Muscle of leg (tissue), 11 donors: ENCODE data around the gene GRID1. TPM values are rescaled to one million over a fixed set of nuclear protein-coding genes. Genes with fewer than 3 reads are reported as not detected.
A peak's percentile ranks its signal among the peaks of the same experiment; 100 is the strongest.

ENCODE experiments used
- DNase-seq: peaks from one replicate; pipeline ENCODE4 v3.0.0; 2013
- H3K27ac ChIP-seq: one replicate; pipeline ENCODE4 v1.5.1; 2013; ENCODE audit warnings: mild to moderate bottlenecking, low read length, control low read depth
- H3K27me3 ChIP-seq: one replicate; pipeline ENCODE4 v1.6.1; 2013; ENCODE audit warnings: low read length; ENCODE audit not compliant: control insufficient read depth, insufficient read depth
- H3K36me3 ChIP-seq: one replicate; pipeline ENCODE4 v1.6.1; 2013; ENCODE audit warnings: low read length; ENCODE audit not compliant: control insufficient read depth, insufficient read depth
- H3K4me1 ChIP-seq: one replicate; pipeline ENCODE4 v1.6.1; 2013; ENCODE audit warnings: low read length; ENCODE audit not compliant: control insufficient read depth, insufficient read depth
- H3K4me3 ChIP-seq: one replicate; pipeline ENCODE4 v1.5.1; 2013; ENCODE audit warnings: low read length, control low read depth
- H3K9me3 ChIP-seq: replicated peaks from 2 replicates; pipeline ENCODE4 v1.6.1; 2013; ENCODE audit warnings: low read depth, low read length; ENCODE audit not compliant: control insufficient read depth
- WGBS: methylation state at CpG from one replicate; pipeline ENCODE4 v1.1.5; 2013; ENCODE audit warnings: missing lambda C conversion rate; ENCODE audit not compliant: insufficient coverage; 5-methylcytosine and 5-hydroxymethylcytosine counted together
- polyA plus RNA-seq, 8 donors: library from polyadenylated mRNA; unstranded; fragments of 120-200 nt; gene quantifications; one replicate each; pipeline versions ENCODE4 v1.2.1 to v1.2.3, GENCODE V29; 2013; ENCODE audit warnings: inconsistent platforms in 1 of 8, low replicate concordance in 1 of 8; ENCODE audit not compliant: insufficient read length in 8 of 8, insufficient read depth in 1 of 8
- total RNA-seq: library from RNA; stranded (reverse); fragments of 120-200 nt; gene quantifications from one replicate; pipeline ENCODE4 v1.2.4, GENCODE V29; 2013

GRID1 gene
- total and polyA plus RNA-seq, 9 donors, result 2.4 to 6.1 (median 3.1) TPM

- Histone ChIP-seq H3K27ac (no peak overlapping the region), H3K9me3 (no peaks in the 10 kb centered on the region), H3K36me3 (no peaks in the 10 kb centered on the region), H3K4me3 (no peak overlapping the region), H3K27me3 (peaks cover 77% of the 10 kb centered on the region), H3K4me1 (peaks cover 16% of the 10 kb centered on the region)
- no peak for DNase-seq
- WGBS, result 85% methylated on average over 3 of the region's 4 CpGs
Observed at GRCh38 chr10:86370006-86370585, 3.5 kb upstream of the GRID1 start.

GRCh38 chr10:86368987-86369386, 2.4 kb upstream of the GRID1 start:
- DNase-seq, result no peak
- H3K27me3 ChIP-seq, result peaks cover 84% of the 10 kb centered on the region
- WGBS, result 83% methylated on average over 1 of the region's 2 CpGs
- no peaks in the 10 kb centered on the region for H3K36me3 ChIP-seq
- no peak overlapping the region for H3K27ac ChIP-seq
- H3K4me1 ChIP-seq, result peaks cover 19% of the 10 kb centered on the region
- no peaks in the 10 kb centered on the region for H3K9me3 ChIP-seq
- H3K4me3 ChIP-seq, result no peak overlapping the region

DNA sequence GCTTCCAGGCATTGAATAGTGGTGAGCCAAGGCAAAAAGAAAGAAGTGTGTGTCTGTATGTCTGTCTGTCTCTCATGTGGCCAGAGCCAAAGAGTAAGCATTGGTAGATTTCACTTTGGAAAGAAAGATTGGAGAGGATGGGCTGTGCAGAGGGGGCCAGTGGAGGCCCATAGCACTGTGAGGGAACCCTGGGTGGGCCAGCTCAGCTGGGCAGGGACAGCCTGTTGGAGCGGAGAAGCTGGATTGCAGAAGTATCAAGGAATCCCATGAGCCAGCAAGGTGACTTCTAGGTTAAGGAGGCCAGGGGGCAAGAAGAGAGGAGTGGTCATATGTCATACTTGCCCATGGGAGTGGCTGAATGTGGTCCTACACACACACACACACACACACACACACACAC, 1.5 kb upstream of the GRID1 start:
- 67% methylated on average over 1 of the region's 1 CpG for WGBS
- Histone ChIP-seq H3K4me3 (no peak overlapping the region), H3K4me1 (peaks cover 22% of the 10 kb centered on the region), H3K27ac (no peak overlapping the region), H3K27me3 (peaks cover 91% of the 10 kb centered on the region), H3K36me3 (no peaks in the 10 kb centered on the region), H3K9me3 (no peaks in the 10 kb centered on the region)
- DNase-seq, result no peak

DNA sequence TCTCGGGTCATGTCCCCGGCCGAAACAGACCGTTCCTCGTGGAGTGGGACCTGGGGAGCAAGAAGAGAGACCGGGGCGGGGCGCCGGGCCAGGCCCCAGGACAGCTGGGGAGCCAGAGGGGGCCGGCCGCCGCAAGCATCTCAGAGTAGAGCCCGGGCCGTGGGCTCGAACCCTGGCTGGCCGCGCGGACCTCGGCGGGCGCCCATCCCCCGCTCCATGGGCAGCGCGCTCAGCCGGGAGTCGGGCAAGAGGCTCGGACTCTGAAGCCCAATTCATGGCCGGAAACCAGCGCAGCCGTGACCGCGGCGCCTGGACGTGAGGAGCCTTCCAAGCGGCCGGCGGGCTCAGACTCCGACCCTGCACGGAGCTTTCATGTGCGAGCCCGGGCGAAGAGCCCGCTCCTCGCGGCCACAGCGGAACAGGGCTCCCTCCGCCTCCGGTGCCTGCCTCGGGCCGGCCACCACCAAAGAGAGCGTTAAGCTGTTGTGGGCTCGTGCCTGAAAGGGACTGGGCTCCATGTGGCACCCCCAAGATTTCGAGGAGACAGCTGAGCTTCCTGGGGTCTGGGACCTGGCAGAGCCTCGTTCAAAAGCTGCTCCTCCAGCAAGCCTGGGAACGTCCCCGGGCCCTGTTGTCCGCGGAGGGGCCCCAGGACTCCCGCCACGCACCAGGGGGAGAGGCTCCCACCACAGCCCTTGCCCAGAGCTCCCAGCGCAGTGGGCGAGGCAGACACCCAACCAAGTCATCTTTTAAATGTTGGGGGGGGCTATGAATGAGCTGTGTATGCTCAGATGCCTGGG, 757 bp upstream of the GRID1 start:
- Histone ChIP-seq H3K4me1 (peaks cover 22% of the 10 kb centered on the region), H3K27ac (no peak overlapping the region), H3K27me3 (peaks cover 91% of the 10 kb centered on the region), H3K4me3 (peak overlapping the region; percentile 39), H3K9me3 (no peaks in the 10 kb centered on the region), H3K36me3 (no peaks in the 10 kb centered on the region)
- peak; percentile 53 for DNase-seq
- under 1% methylated on average over 56 of the region's 62 CpGs for WGBS

- Histone ChIP-seq H3K27me3 (peaks cover 92% of the 10 kb centered on the region), H3K4me1 (peaks cover 22% of the 10 kb centered on the region), H3K4me3 (peak overlapping the region; percentile 39), H3K27ac (no peak overlapping the region), H3K9me3 (no peaks in the 10 kb centered on the region), H3K36me3 (no peaks in the 10 kb centered on the region)
- under 1% methylated on average over 38 of the region's 38 CpGs for WGBS
- DNase-seq, result no peak
Observed at GRCh38 chr10:86366902-86367151, 232 bp upstream of the GRID1 start.

GRCh38 chr10:86365346-86366032, 1.1 kb downstream of the GRID1 start:
- H3K36me3 ChIP-seq, result no peaks in the 10 kb centered on the region
- H3K27ac ChIP-seq, result no peak overlapping the region
- H3K9me3 ChIP-seq, result no peaks in the 10 kb centered on the region
- peak; percentile 38 for DNase-seq
- under 1% methylated on average over 47 of the region's 47 CpGs for WGBS
- H3K4me3 ChIP-seq, result peak overlapping the region; percentile 37
- peaks cover 22% of the 10 kb centered on the region for H3K4me1 ChIP-seq
- peaks cover 93% of the 10 kb centered on the region for H3K27me3 ChIP-seq

DNA sequence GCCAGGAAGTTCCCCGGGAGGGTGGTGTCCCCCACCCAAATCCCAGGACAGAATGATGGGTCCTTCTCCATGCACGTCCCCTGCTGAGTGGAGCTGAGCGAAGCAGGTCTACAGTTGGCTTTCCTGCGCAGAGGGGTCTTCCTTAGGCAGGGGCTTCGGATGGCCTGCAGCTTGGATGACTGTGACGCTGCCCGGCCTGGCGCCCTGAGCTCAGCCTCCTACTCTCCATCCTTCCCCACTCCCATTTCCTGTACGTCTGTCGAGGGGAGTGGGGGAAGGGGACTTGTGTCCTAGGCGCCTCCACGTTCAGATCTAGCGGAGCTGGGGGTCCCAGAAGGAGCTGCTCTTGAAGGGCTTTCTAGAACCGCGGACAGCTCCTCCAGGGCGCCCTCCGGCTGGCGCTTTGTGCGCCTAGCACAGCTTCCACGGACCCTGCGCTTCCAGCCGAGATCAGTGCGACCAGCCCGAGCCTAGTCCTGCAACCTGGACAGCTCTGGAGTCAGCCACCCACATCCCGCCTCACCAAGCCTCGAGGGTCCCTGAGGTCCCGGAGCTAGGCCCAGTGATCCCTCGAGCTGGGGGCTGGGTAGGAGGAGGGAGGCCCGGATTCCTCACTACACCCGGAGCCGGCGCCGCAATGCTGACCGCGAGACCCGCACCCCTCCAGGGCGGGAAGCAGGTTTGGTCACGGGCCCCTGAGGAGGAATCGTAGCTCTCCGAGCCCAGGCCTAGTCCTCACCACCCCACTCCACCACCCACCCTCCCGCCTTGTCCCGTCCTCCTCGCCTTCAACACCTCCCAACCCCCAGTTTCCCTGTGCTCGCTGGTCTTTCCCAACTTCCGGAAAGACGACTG, 1.9 kb downstream of the GRID1 start:
- WGBS, result 8% methylated on average over 28 of the region's 46 CpGs
- Histone ChIP-seq H3K4me3 (peak overlapping the region; percentile 37), H3K4me1 (peaks cover 22% of the 10 kb centered on the region), H3K36me3 (no peaks in the 10 kb centered on the region), H3K9me3 (no peaks in the 10 kb centered on the region), H3K27ac (no peak overlapping the region), H3K27me3 (peaks cover 86% of the 10 kb centered on the region)
- DNase-seq, result peak; percentile 32

DNA sequence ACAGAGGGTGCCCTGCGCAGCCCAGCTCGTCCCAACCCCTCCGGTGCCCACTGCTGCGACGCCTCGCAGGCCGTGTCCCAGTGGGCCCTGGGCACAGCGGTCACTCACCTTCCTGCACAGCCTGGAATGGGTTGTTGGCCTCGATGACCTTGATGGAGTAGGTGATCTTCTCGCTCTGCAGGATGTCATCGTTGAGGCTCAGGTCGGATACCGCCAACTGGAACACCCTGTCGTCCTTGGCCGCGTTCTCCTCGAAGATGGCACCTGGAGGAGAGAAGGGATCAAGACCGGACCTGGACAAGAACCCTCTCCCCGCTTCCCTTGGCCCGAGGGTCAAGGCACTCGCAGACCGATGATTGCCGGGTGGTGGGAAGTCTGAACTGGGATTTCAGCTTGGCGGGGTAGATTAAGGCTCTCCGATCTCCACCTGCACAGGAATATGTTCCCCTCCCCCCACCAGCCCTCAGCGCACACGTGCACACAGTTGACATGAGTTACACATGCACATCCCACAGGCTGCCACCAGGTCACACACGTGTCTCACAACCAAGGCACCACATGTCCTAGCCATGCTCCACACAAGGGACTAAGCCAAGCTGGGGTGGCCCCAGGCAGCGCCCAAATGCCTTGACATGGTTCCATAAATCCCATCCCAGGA, 2.6 kb downstream of the GRID1 start:
- no peak overlapping the region for H3K27ac ChIP-seq
- no peaks in the 10 kb centered on the region for H3K9me3 ChIP-seq
- no peak for DNase-seq
- H3K27me3 ChIP-seq, result peaks cover 79% of the 10 kb centered on the region
- no peaks in the 10 kb centered on the region for H3K36me3 ChIP-seq
- WGBS, result 22% methylated on average over 24 of the region's 29 CpGs
- no peak overlapping the region for H3K4me3 ChIP-seq
- peaks cover 22% of the 10 kb centered on the region for H3K4me1 ChIP-seq

DNA sequence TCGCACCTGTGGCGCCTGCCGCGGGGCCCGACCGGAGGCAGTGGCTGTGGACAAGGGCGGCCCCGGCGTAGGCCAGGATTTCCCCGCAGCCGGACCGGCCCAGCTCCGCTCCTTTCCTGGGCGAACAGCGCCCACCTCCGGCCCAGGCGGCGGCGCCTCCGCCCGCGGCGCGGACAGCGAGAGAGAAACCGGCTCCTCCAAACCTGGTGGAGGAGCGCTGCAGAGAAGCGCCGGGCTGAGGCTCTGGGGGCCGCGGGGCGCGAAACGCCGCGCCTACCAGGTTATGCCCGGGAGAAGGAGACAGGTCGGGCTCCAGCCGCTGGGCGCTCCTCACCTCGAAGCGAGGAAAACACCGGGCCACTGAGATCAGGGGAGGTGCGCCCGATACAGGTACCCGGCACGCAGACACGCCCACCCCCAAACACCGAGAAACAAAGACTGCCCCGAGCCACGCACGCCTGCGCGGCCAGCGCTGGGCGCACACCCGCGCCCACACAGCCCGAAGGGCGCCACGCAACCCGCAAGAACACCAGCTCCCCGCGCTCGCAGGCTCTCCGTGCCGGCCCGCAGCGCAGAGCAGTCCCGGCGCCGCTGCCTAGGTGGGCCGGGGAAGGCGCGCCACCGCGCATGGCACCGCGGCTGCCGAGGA, 3.3 kb downstream of the GRID1 start:
- peaks cover 75% of the 10 kb centered on the region for H3K27me3 ChIP-seq
- 12% methylated on average over 78 of the region's 80 CpGs for WGBS
- peaks cover 22% of the 10 kb centered on the region for H3K4me1 ChIP-seq
- H3K9me3 ChIP-seq, result no peaks in the 10 kb centered on the region
- H3K27ac ChIP-seq, result no peak overlapping the region
- H3K36me3 ChIP-seq, result no peaks in the 10 kb centered on the region
- DNase-seq, result peak; percentile 57
- H3K4me3 ChIP-seq, result no peak overlapping the region
